Muscle of arm (tissue), 14 donors: Measurements from ENCODE around the gene TBCB. TPM values are rescaled to one million over a fixed set of nuclear protein-coding genes. Genes with fewer than 3 reads are reported as not detected.
"Not testable (repeated sequence)": the region's sequence is repeated elsewhere in the genome, so short reads cannot be mapped to it uniquely, and the experiment has no call there.

Experiments used
- DNase-seq: peaks from one replicate; pipeline ENCODE4 v3.0.0-alpha.2; 2013
- long read RNA-seq, 11 donors: transcript quantifications; one replicate each; lab custom pipeline, GENCODE V29; 2026
- polyA plus RNA-seq, 12 donors: library from polyadenylated mRNA; unstranded; fragments of 120-200 nt; gene quantifications; one replicate each; pipeline ENCODE4 v1.2.1, GENCODE V29; 2013; ENCODE audit not compliant: insufficient read length in 12 of 12

The TBCB gene
- 10 to 100 TPM in 11 of 12 donors, not detected in 1; 54.6 to 85.5 (median 75.2) TPM for polyA plus RNA-seq
- long read RNA-seq, donor 1, transcript TBCB-201 (6 exons, 1,473 nt), result major isoform, 42 of 64 reads
- long read RNA-seq, donor 1, transcript TBCB-208 (5 exons, 776 nt), result minor isoform, 5 of 64 reads
- long read RNA-seq, donor 1, partial matches to known transcripts, result 13 of 64 reads
- long read RNA-seq, donor 1, other reads (novel, unspliced or antisense), result 0 of 64 reads
- long read RNA-seq, donor 2, transcript TBCB-201 (6 exons, 1,473 nt), result major isoform, 48 of 61 reads
- long read RNA-seq, donor 2, partial matches to known transcripts, result 5 of 61 reads
- long read RNA-seq, donor 2, other reads (novel, unspliced or antisense), result 0 of 61 reads
- long read RNA-seq, donor 3, transcript TBCB-201 (6 exons, 1,473 nt), result major isoform, 16 of 18 reads
- long read RNA-seq, donor 3, partial matches to known transcripts, result 0 of 18 reads
- long read RNA-seq, donor 3, other reads (novel, unspliced or antisense), result 0 of 18 reads
- long read RNA-seq, donor 4, transcript TBCB-201 (6 exons, 1,473 nt), result major isoform, 9 of 12 reads
- long read RNA-seq, donor 4, partial matches to known transcripts, result 0 of 12 reads
- long read RNA-seq, donor 4, other reads (novel, unspliced or antisense), result 0 of 12 reads
- long read RNA-seq, donor 5, transcript TBCB-201 (6 exons, 1,473 nt), result major isoform, 39 of 48 reads
- long read RNA-seq, donor 5, transcript TBCB-208 (5 exons, 776 nt), result minor isoform, 8 of 48 reads
- long read RNA-seq, donor 5, partial matches to known transcripts, result 0 of 48 reads
- long read RNA-seq, donor 5, other reads (novel, unspliced or antisense), result 0 of 48 reads
- long read RNA-seq, donor 6, transcript TBCB-201 (6 exons, 1,473 nt), result major isoform, 18 of 28 reads
- long read RNA-seq, donor 6, partial matches to known transcripts, result 5 of 28 reads
- long read RNA-seq, donor 6, other reads (novel, unspliced or antisense), result 0 of 28 reads
- long read RNA-seq, donor 7, transcript TBCB-201 (6 exons, 1,473 nt), result major isoform, 14 of 22 reads
- long read RNA-seq, donor 7, partial matches to known transcripts, result 0 of 22 reads
- long read RNA-seq, donor 7, other reads (novel, unspliced or antisense), result 0 of 22 reads
- long read RNA-seq, donor 8, transcript TBCB-201 (6 exons, 1,473 nt), result major isoform, 33 of 39 reads
- long read RNA-seq, donor 8, partial matches to known transcripts, result 0 of 39 reads
- long read RNA-seq, donor 8, other reads (novel, unspliced or antisense), result 0 of 39 reads
- long read RNA-seq, donor 9, transcript TBCB-201 (6 exons, 1,473 nt), result major isoform, 33 of 120 reads
- long read RNA-seq, donor 9, partial matches to known transcripts, result 16 of 120 reads
- long read RNA-seq, donor 9, other reads (novel, unspliced or antisense), result 66 of 120 reads
- long read RNA-seq, donor 10, transcript TBCB-201 (6 exons, 1,473 nt), result major isoform, 32 of 45 reads
- long read RNA-seq, donor 10, partial matches to known transcripts, result 6 of 45 reads
- long read RNA-seq, donor 10, other reads (novel, unspliced or antisense), result 0 of 45 reads
- long read RNA-seq, donor 11, transcript TBCB-201 (6 exons, 1,473 nt), result major isoform, 43 of 54 reads
- long read RNA-seq, donor 11, transcript TBCB-208 (5 exons, 776 nt), result minor isoform, 5 of 54 reads
- long read RNA-seq, donor 11, partial matches to known transcripts, result 0 of 54 reads
- long read RNA-seq, donor 11, other reads (novel, unspliced or antisense), result 0 of 54 reads

GRCh38 chr19:36115453-36116343 is at the start of gene TBCB:
Gene TBCB, plus strand, starts transcription at chr19:36115468. Its CDS starts 93 bp downstream, at chr19:36115561.
- no peak for DNase-seq

GRCh38 chr19:36067681-36068080 is 47.6 kb upstream of the TBCB start:
- no peak for DNase-seq

- DNase-seq, result not testable (repeated sequence)
These were observed 46.3 kb upstream of the TBCB start for GRCh38 chr19:36068810-36069499.

GRCh38 chr19:36072081-36072480 is 43.2 kb upstream of the TBCB start:
- no peak for DNase-seq

GRCh38 chr19:36073121-36073876 is 42.0 kb upstream of the TBCB start:
- DNase-seq, result no peak

- no peak for DNase-seq
These were observed 35.8 kb upstream of the TBCB start for GRCh38 chr19:36079389-36079945.

- DNase-seq, result no peak
These were observed 33.9 kb upstream of the TBCB start for GRCh38 chr19:36081385-36081784.

- no peak for DNase-seq
These were observed 33.4 kb upstream of the TBCB start for GRCh38 chr19:36081894-36082293.

- DNase-seq, result no peak
These were observed 32.4 kb upstream of the TBCB start for GRCh38 chr19:36082916-36083315.

GRCh38 chr19:36084231-36085009 is 30.8 kb upstream of the TBCB start:
- no peak for DNase-seq

- no peak for DNase-seq
These were observed 28.9 kb upstream of the TBCB start for GRCh38 chr19:36086326-36086725.

GRCh38 chr19:36089847-36090246 is 25.4 kb upstream of the TBCB start:
- DNase-seq, result no peak

- DNase-seq, result no peak
These were observed 24.2 kb upstream of the TBCB start for GRCh38 chr19:36090910-36091695.

- no peak for DNase-seq
These were observed 22.7 kb upstream of the TBCB start for GRCh38 chr19:36092566-36092965.

- no peak for DNase-seq
These were observed 22.1 kb upstream of the TBCB start for GRCh38 chr19:36093146-36093662.

- DNase-seq, result no peak
These were observed 21.6 kb upstream of the TBCB start for GRCh38 chr19:36093687-36094086.
